ENCODE measurements around the gene ACTL6B. TPM values are rescaled to one million over a fixed set of nuclear protein-coding genes. Genes with fewer than 3 reads are reported as not detected.

The ACTL6B gene
- total and polyA plus RNA-seq, 9 of the 15 experiments (the other 6 are each of a cell fraction or from before 2014, with no cell fraction given), result not detected

GRCh38 chr7:100642534-100642907, 13.7 kb downstream of the ACTL6B start:
- ATAC-seq (peak; percentile 80), FAIRE-seq (peak; percentile 63), DNase-seq (ENCODE audit: extremely low read depth in 1 of 4, low spot score in 3 of 4) (peak; percentile 92 to 98 (median 96))
- TF ChIP-seq KLF6 (CRISPR knock-in tag; IDR thresholded peaks at IDR 0.05; ENCODE audit: borderline replicate concordance) (no peak), MYNN (IDR thresholded peaks at IDR 0.05) (no peak), MYNN (CRISPR knock-in tag; IDR thresholded peaks at IDR 0.05) (no peak), ZEB2 (IDR thresholded peaks at IDR 0.05) (peak; percentile 73; the same call in 1 of the 2 replicates), POLR3A (IDR thresholded peaks at IDR 0.05; ENCODE audit: borderline replicate concordance, extremely low read depth, insufficient read depth, insufficient read length) (no peak), KDM5B (IDR thresholded peaks at IDR 0.05; ENCODE audit: insufficient replicate concordance, low read depth, low read length) (peak; percentile 6), SMC3 (conservative IDR thresholded peaks at IDR 0.05; ENCODE audit: insufficient read depth, low read depth, low read length) (no peak), ELF2 (CRISPR knock-in tag; IDR thresholded peaks at IDR 0.05) (no peak), ZNF263 (CRISPR knock-in tag; IDR thresholded peaks at IDR 0.05; ENCODE audit: borderline replicate concordance) (peak; percentile 39; the same call in 1 of the 2 replicates), ZBTB12 (CRISPR knock-in tag; IDR thresholded peaks at IDR 0.05) (no peak), MBD2 (IDR thresholded peaks at IDR 0.05; ENCODE audit: borderline replicate concordance, low read depth) (peak; percentile 52; the same call in 1 of the 2 replicates), ZNF785 (CRISPR knock-in tag; IDR thresholded peaks at IDR 0.05) (no peak), RBBP5 (IDR thresholded peaks at IDR 0.05; ENCODE audit: borderline replicate concordance, insufficient read depth, low read length, poor library complexity, severe bottlenecking) (peak; percentile 21), MAX (CRISPR knock-in tag; IDR thresholded peaks at IDR 0.05) (no peak), SPI1 (IDR thresholded peaks at IDR 0.05; ENCODE audit: borderline replicate concordance, low read depth, low read length) (peak; percentile 35; the same call in 1 of the 2 replicates), NRF1 (conservative IDR thresholded peaks at IDR 0.05 in 1 of 2, IDR thresholded peaks at IDR 0.05 in 1 of 2) (peak; percentile 62 to 74), SAP30 (IDR thresholded peaks at IDR 0.05; ENCODE audit: borderline replicate concordance, insufficient read depth, low read depth, low read length, poor library complexity, severe bottlenecking) (no peak), MAZ (CRISPR knock-in tag; conservative IDR thresholded peaks at IDR 0.05 in 1 of 2, IDR thresholded peaks at IDR 0.05 in 1 of 2) (peak in 1 of 2 experiments; percentile 77; a peak in 2 of 4 replicates)
- TF ChIP-seq, protein P1, sequence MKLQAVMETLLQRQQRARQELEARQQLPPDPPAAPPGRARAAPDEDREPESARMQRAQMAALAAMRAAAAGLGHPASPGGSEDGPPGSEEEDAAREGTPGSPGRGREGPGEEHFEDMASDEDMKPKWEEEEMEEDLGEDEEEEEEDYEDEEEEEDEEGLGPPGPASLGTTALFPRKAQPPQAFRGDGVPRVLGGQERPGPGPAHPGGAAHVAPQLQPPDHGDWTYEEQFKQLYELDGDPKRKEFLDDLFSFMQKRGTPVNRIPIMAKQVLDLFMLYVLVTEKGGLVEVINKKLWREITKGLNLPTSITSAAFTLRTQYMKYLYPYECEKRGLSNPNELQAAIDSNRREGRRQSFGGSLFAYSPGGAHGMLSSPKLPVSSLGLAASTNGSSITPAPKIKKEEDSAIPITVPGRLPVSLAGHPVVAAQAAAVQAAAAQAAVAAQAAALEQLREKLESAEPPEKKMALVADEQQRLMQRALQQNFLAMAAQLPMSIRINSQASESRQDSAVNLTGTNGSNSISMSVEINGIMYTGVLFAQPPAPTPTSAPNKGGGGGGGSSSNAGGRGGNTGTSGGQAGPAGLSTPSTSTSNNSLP (IDR thresholded peaks at IDR 0.05; ENCODE audit: borderline replicate concordance, low read depth, low read length), result no peak

More at GRCh38 chr7:100642534-100642907, 13.7 kb downstream of the ACTL6B start:
- Histone ChIP-seq H3K9me3 (replicated peaks; ENCODE audit: control insufficient read depth, insufficient read depth, low read depth, low read length) (no peaks in the 10 kb centered on the region), H3K9me1 (ENCODE audit: control insufficient read depth, insufficient read depth, low read length) (no peaks in the 10 kb centered on the region), H3K9ac (ENCODE audit: insufficient read depth in 1 of 2, low read depth in 2 of 2, low read length in 2 of 2) (peak overlapping the region; percentile 92 to 94), H3K27ac (ENCODE audit: extremely low read depth, low read depth, low read length) (peak overlapping the region; percentile 98), H3K36me3 (ENCODE audit: control insufficient read depth, insufficient read depth, low read length) (peaks cover 5% of the 10 kb centered on the region; the same call in 1 of the 3 replicates), H2AFZ (ENCODE audit: low read depth, low read length) (peak overlapping the region; percentile 59; the same call in 1 of the 2 replicates), H3K4me2 (ENCODE audit: insufficient read depth, low read length) (peak overlapping the region; percentile 95), H3K27me3 (ENCODE audit: control insufficient read depth in 2 of 2, insufficient read depth in 2 of 2, low read length in 2 of 2) (no peaks in the 10 kb centered on the region), H4K20me1 (replicated peaks; ENCODE audit: control insufficient read depth, insufficient read depth, low read length) (no peaks in the 10 kb centered on the region), H3K4me3 (peak overlapping the region; percentile 55), H3K79me2 (ENCODE audit: control insufficient read depth, insufficient read depth, low read length) (peaks cover 46% of the 10 kb centered on the region), H3K4me1 (replicated peaks in 1 of 2; ENCODE audit: control insufficient read depth in 2 of 2, insufficient read depth in 2 of 2, low read length in 2 of 2) (peaks cover 25 to 55% of the 10 kb centered on the region in 2 experiments)
- BruUV-seq (replicated peaks), result no TSS peak
- ChIA-PET CTCF (ENCODE audit: low intra/inter-chr PET ratio) (interaction anchor here (0.7 kb wide), 1 partner anchor 477 kb away, joined by 5 read pairs; no protein-coding TSS in a partner anchor), POLR2A (interaction anchor here (1.1 to 1.7 kb wide), 3 partner anchors 11 to 41 kb away, joined by 4 to 6 read pairs (median 5); partner anchors contain the start of gene MOSPD3)
- in situ Hi-C loops (cut with MboI) (no loop called here), intact Hi-C loops (cut with micrococcal nuclease) (loop anchor here (1.0 to 5.0 kb wide), 2 partner anchors 14 to 50 kb away; partner anchors contain the start of genes ACTL6B and GIGYF1)
- 0% methylated on average over 10 of the region's 11 CpGs for WGBS (ENCODE audit: insufficient coverage, low coverage, missing lambda C conversion rate)

Data from K562 (cell line).